Erythroblast (primary cell): ENCODE data around the gene SPATA17.

Source experiments
- DNase-seq, 2 experiments: peaks; one replicate each; lab custom pipeline; 2025; lab: John Stamatoyannopoulos, UW
- GATA1 ChIP-seq: IDR thresholded peaks from 2 replicates; pipeline ENCODE4 v1.6.1; 2011; ENCODE audit warnings: low read depth, mild to moderate bottlenecking, control low read depth, low read length, moderate library complexity
- POLR2A ChIP-seq: IDR thresholded peaks from 2 replicates; pipeline ENCODE4 v1.6.1; 2011; ENCODE audit warnings: mild to moderate bottlenecking, low read length

The SPATA17 gene

DNA sequence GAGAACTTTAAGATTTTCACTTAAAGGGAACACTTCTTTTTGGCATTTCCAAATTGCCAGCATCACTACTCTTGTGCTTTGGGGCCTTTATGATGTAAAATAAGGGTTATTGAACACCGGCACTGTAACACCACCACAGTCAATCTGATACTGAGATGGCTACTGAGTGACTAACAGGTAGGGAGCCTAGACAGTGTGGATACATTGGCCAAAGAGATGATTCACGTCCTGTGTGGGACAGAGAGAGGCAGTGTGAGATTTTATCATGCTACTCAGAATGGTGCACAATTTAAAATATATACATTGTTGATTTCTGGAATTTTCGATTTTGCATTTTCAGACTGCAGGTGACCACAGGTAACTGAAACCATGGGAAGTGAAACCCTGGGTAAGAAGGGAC, 261.6 kb downstream of the SPATA17 start:
- no peak for DNase-seq
- no peak for TF ChIP-seq POLR2A
- no peak for TF ChIP-seq GATA1

- DNase-seq, result no peak
- no peak for TF ChIP-seq GATA1
- no peak for TF ChIP-seq POLR2A
These were observed 264.7 kb downstream of the SPATA17 start for GRCh38 chr1:217895841-217896240.

GRCh38 chr1:217896490-217896889, 265.3 kb downstream of the SPATA17 start:
- TF ChIP-seq GATA1, result no peak
- no peak for TF ChIP-seq POLR2A

DNA sequence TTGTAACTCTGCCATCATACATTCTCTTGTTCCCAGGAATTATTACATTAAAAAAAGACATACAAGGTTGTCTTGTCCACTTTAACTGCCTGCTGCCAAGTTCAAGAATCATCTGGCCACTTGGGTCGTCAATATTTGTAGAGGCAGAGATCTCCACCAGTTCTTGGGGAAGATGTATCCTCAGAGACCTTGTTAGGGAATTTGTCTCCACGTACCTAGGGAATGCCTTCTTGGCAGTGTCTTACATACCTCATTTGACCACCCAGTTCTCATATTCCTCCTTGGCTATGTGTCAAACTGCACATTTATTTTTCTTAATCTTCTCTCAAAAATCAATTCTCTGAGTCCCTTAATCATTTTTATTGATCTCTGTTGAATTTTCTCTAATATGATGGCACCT, 266.0 kb downstream of the SPATA17 start:
- DNase-seq, result no peak
- TF ChIP-seq GATA1, result no peak
- no peak for TF ChIP-seq POLR2A

More at GRCh38 chr1:217896490-217896889, 265.3 kb downstream of the SPATA17 start:
- no peak for DNase-seq

DNA sequence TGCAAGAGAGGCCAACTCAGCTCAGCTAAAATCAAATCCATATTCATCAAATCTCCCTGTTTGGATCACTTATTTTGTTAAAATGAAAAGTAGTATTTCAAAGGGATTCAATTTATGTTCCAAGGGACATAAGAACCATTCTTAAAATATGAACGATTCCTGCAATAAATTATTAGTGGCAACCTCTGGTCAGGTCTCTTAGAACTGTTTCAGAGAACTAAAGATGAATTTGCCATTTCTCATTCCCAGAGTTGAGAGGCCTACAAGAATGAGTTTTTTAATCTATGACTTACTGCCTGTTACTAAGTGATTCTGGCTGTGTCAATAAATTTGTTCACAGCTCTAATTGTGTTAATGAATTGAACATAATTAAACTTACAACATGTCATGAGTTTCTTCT, 268.5 kb downstream of the SPATA17 start:
- no peak for DNase-seq
- TF ChIP-seq GATA1, result no peak
- no peak for TF ChIP-seq POLR2A

DNA sequence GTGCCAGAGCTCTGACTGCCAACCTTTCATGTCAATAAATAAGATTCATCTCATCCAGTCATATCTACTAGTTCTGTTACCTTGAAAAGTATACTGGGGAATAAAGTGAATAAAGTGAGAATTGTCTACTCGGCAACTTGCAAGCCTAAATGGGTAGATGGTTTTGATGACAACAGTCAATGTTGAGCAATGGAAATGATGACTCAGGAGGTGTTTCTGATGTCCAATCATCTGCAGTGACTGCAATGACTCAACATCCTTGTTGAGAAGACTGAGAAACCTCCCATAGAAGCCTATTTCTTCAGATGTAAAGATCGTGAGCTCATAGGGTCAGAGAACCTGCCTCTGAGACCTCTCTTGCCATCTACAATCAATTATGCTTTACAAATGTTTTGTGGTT, 276.4 kb downstream of the SPATA17 start:
- peak; percentile 1 to 54 for DNase-seq
- no peak for TF ChIP-seq GATA1
- TF ChIP-seq POLR2A, result no peak

DNA sequence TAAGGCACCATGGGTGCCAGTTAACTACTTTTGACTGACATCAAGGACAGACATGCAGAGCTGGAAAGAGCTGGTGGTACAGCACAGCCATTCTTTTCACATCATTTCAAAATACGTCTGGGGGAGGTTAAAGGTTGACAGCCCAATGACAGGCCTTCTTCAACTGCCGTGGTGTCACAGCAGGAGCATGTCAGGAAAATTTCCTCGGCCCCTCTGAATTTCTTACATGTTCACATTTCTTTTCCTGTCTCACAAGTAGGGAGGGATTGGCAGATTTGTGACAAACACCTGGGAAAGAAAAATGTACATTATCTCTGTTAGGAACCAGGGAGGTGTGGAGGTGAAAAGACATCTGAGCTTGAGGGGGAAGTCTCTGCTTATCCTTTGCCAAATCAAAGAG, 279.1 kb downstream of the SPATA17 start:
- no peak for DNase-seq
- no peak for TF ChIP-seq GATA1
- TF ChIP-seq POLR2A, result no peak

GRCh38 chr1:217910791-217911320, 279.7 kb downstream of the SPATA17 start:
- TF ChIP-seq POLR2A (no peak), GATA1 (no peak)
- no peak for DNase-seq

DNA sequence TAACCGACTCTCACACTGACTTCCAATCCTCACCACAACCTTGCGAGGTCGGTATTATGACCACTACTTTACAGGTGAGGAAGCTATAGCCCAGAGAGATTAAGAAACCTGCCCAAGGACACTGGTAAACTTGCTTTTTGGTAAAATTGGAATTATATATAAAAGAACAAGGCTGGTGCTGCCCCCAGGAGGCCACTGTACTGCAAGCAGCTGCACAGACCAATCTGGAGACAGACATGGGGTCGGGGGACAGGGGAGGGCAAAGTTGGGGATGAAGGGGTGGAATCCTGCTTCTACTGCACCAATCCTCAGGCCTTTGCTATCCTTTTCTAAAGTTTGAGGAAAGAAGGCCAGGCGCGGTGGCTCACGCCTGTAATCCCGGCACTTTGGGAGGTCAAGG, 280.8 kb downstream of the SPATA17 start:
- TF ChIP-seq GATA1, result no peak
- no peak for TF ChIP-seq POLR2A
- peak; percentile 1 to 4 for DNase-seq

- TF ChIP-seq GATA1 (no peak), POLR2A (no peak)
These were observed 286.2 kb downstream of the SPATA17 start for GRCh38 chr1:217917281-217917887.

DNA sequence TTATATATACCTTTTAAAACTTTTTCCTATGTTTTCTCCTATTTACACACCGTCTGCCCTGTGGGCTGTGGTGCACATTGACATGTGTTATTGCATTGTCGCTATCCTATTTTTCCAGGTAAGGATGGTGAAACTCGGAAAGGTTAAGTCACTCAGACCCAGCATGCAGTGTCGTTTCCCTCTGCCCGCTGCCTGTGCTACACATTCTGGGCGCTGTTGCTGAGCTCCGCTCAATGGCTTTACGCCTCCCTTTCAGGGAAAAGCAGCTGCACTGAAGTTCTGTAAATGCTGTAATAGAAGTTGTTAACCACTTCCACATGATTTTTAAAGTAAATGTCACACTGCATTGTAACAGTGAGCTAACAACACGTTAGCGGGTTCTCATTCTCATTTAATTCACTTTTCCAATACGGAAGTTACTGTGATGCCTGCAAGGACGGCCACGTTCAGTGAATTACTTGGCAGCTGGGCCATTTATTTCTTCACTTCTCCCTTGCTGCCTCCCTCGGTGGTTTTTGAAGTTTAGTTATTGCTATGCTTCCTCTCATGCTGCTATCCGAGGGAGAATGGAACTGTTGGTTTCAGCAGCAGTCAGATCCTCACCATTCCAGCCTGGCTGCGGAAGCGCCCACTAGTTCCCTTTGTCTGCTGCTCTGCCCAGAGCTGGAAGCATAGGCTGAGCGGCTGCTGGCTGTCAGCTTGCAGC, 288.7 kb downstream of the SPATA17 start:
- no peak for DNase-seq
- TF ChIP-seq GATA1 (no peak), POLR2A (no peak)

More at GRCh38 chr1:217917281-217917887, 286.2 kb downstream of the SPATA17 start:
- DNase-seq, result no peak
